Psoas muscle (tissue), 8 donors: ENCODE measurements around the gene GMPR. TPM values are rescaled to one million over a fixed set of nuclear protein-coding genes. Genes with fewer than 3 reads are reported as not detected.

Experiments used
- ATAC-seq, 4 donors: fragments of 200-7000 bp; cut with Tn5 transposase; one replicate each; pipeline ENCODE4 v1.9.1; 2020; ENCODE audit warnings: moderate library complexity in 3 of 4, mild to moderate bottlenecking in 2 of 4
- DNase-seq, 2 donors: peaks; one replicate each; pipeline ENCODE4 v3.0.0-alpha.2; 2020
- H3K27ac ChIP-seq: fragments of 200-600 bp; one replicate; pipeline ENCODE4 v1.8.0; 2022
- H3K27me3 ChIP-seq, 3 donors: fragments of 200-600 bp in 1 of 3; one replicate each; pipeline versions ENCODE4 v1.6.1 to v1.8.0; 2013 to 2022; ENCODE audit warnings: low read length in 2 of 3, mild to moderate bottlenecking in 2 of 3, moderate library complexity in 1 of 3; ENCODE audit not compliant: insufficient read depth in 3 of 3
- H3K36me3 ChIP-seq, 2 donors: fragments of 200-600 bp in 1 of 2; one replicate each; pipeline versions ENCODE4 v1.6.1 to v1.8.0; 2013 to 2022; ENCODE audit warnings: low read depth in 1 of 2, mild to moderate bottlenecking in 1 of 2, moderate library complexity in 1 of 2; ENCODE audit not compliant: insufficient read depth in 1 of 2
- H3K4me1 ChIP-seq: fragments of 200-600 bp; one replicate; pipeline ENCODE4 v1.8.0; 2022
- H3K4me3 ChIP-seq: fragments of 200-600 bp; one replicate; pipeline ENCODE4 v1.8.0; 2022; ENCODE audit warnings: mild to moderate bottlenecking
- H3K9me3 ChIP-seq: fragments of 200-600 bp; one replicate; pipeline ENCODE4 v1.8.0; 2022
- CTCF ChIP-seq: fragments of 200-600 bp; IDR thresholded peaks from one replicate; pipeline ENCODE4 v1.8.0; 2022; ENCODE audit warnings: antibody characterized with exemption
- WGBS, 3 donors: extraction: QIAGEN DNeasy Blood & Tissue Kit; methylation state at CpG; one replicate each; pipeline versions ENCODE4 v1.1.6 to v1.1.7; 2013; 5-methylcytosine and 5-hydroxymethylcytosine counted together
- intact Hi-C, 2 donors: fragments of 100-400 bp; cut with DNase I; formaldehyde crosslinking; loops; one replicate each; pipeline versions ENCODE4 v1.11.0 to v1.14.2; 2022
- polyA plus RNA-seq, 3 donors: library from polyadenylated mRNA; stranded (reverse); fragments of 200-250 nt; gene quantifications; one replicate each; pipeline ENCODE4 v1.2.3, GENCODE V29; 2013
- total RNA-seq, 4 donors: library from RNA; stranded (reverse); fragmentation: NEBNext Ultra II Directional in 2 of 4; extraction: Animal tissue kit (Norgen Biotek cat#: 25700) in 2 of 4; gene quantifications; one replicate each; pipeline versions ENCODE4 v1.2.1 to v1.2.4, GENCODE V29; 2021 to 2023
- donor health status: healthy with polysubstance abuse.
- donor health status: DM: no; HTN: no; CAD: no; lungs with moderate emphysema.
- donor health status: Bipolar disorder and iron deficiency.
- donor health status: healthy.
- donor health status: DM: yes; HTN: yes; CAD: no.
- donor health status: DM: no; HTN: no; CAD: no.
- donor health status: DM: no; HTN: no; CAD: no.
- donor health status: DM: yes; HTN: yes; CAD: no.

Gene GMPR
- total and polyA plus RNA-seq, 7 donors: 26.6 to 286 (median 230) TPM

GRCh38 chr6:16321826-16322225 lies 83.4 kb downstream of the GMPR start:
- 94 to 97% (median 96%) methylated on average over 11 of the region's 11 CpGs for WGBS, 3 donors
- H3K9me3 ChIP-seq: no peaks in the 10 kb centered on the region
- TF ChIP-seq CTCF: no peak
- H3K4me1 ChIP-seq: peaks cover 71% of the 10 kb centered on the region
- H3K27me3 ChIP-seq: no peaks in the 10 kb centered on the region
- intact Hi-C loops: loop anchor here (2.0 to 5.0 kb wide), 3 partner anchors 35 to 83 kb away; partner anchors contain the start of gene GMPR (in 1 of the 2)
- peak overlapping the region; percentile 99 for H3K27ac ChIP-seq
- peaks cover 0 to 10% of the 10 kb centered on the region in 2 donors for H3K36me3 ChIP-seq
- no peak overlapping the region for H3K4me3 ChIP-seq
- DNase-seq (no peak), ATAC-seq (no peak)

DNA sequence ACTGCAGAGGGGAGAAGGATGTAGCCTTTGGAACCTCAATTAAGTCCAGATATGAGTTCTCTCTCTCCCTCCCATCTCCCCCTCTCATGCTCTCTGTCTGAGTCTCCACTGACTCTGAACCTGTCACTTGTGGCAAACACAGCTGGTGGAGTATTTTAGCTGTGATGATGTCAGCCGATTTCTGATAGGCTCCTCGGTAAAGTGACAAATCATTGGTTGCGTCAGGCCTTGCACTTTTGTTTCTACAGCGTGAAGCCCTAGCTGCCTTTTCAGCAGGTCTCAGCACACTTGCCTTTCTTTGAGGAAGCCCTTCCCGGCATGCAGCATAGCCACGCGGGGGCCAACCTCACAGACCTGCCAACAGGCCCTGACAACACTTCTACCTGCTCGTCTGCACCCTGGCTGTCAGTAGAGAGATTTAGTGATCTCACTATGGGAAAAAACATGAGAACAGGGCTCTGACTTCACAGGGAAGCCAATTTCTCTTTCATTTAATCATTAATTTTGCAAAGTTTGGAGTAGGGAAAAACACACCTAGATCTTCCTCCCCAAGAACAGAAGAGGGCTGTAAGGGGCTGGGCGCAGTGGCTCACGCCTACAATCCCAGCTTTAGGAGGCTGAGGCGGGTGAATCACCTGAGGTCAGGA lies 84.4 kb downstream of the GMPR start:
- Histone ChIP-seq H3K9me3 (no peaks in the 10 kb centered on the region), H3K36me3 (peaks cover 0 to 20% of the 10 kb centered on the region in 2 donors), H3K27me3 (no peaks in the 10 kb centered on the region), H3K4me1 (peaks cover 64% of the 10 kb centered on the region), H3K27ac (peak overlapping the region; percentile 99), H3K4me3 (peak overlapping the region; percentile 37)
- intact Hi-C loops: loop anchor here (2.0 to 5.0 kb wide), 3 partner anchors 35 to 84 kb away; partner anchors contain the start of gene GMPR (in 1 of the 2)
- ATAC-seq (peak; percentile 67 to 71 (median 67)), DNase-seq (peak; percentile 70 to 79)
- TF ChIP-seq CTCF: no peak
- 32 to 41% (median 34%) methylated on average over 11 of the region's 11 CpGs for WGBS, 3 donors

DNA sequence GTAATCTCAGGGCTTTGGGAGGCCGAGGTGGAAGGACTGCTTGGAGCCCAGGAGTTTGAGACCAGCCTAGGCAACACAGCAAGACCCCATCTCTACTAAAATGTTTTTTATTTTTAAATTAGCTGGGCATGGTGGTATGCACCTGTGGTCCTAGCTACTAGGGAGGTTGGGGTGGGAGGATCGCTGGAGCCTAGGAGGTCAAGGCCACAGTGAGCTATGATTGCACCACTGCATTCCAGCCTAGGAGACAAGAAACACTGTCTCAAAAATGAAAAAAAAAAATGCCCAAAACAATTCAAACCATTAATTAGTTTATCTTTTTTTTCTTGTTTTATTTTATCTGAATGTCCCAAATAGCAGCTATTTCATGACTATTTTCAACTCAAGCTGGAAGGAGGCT lies 85.8 kb downstream of the GMPR start:
- peaks cover 0 to 23% of the 10 kb centered on the region in 2 donors for H3K36me3 ChIP-seq
- no peaks in the 10 kb centered on the region for H3K9me3 ChIP-seq
- WGBS, 3 donors: 97 to 98% (median 98%) methylated on average over 2 of the region's 2 CpGs
- H3K4me3 ChIP-seq: no peak overlapping the region
- no peak for TF ChIP-seq CTCF
- no peak for ATAC-seq
- peak overlapping the region; percentile 99 for H3K27ac ChIP-seq
- intact Hi-C loops: loop anchor here in 1 of 2 donors (5.0 kb wide), 2 partner anchors 37 to 82 kb away; no protein-coding TSS in a partner anchor
- no peaks in the 10 kb centered on the region for H3K27me3 ChIP-seq
- H3K4me1 ChIP-seq: peaks cover 50% of the 10 kb centered on the region
- no peak for DNase-seq

DNA sequence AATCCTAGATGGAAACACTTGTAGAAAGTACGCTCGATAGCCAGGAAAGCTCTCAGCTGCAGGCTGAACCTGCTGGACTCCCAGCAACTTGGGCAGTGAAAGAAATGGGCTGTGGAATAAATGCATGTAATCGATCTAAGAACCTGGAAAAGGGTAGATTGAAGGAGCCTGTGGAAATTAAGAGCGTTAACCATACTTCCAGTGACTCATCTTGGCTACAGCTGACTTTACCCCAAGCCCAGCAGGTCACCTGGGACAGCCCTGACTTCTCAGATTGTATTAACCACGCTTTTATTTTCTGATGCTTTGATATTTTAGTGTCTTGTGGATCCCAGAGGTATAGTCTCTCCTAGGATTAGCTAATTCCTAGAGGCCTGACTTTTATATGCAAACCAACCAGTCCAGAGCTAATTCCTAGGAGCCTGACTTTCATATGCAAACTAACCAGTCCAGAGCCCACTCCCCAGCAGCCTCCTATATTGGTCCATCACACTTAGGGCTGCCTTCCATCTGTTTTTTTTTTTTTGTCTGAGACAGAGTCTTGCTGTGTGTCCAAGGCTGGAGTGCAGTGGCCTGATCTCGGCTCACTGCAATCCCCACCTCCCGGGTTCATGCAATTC lies 86.3 kb downstream of the GMPR start:
- Histone ChIP-seq H3K9me3 (no peaks in the 10 kb centered on the region), H3K4me3 (no peak overlapping the region), H3K27ac (peak overlapping the region; percentile 99), H3K36me3 (peaks cover 0 to 23% of the 10 kb centered on the region in 2 donors), H3K27me3 (no peaks in the 10 kb centered on the region), H3K4me1 (peaks cover 45% of the 10 kb centered on the region)
- no peak for ATAC-seq
- 65 to 79% (median 66%) methylated on average over 7 of the region's 7 CpGs for WGBS, 3 donors
- no peak for TF ChIP-seq CTCF
- no peak for DNase-seq
- intact Hi-C loops: loop anchor here in 1 of 2 donors (5.0 kb wide), 2 partner anchors 37 to 82 kb away; no protein-coding TSS in a partner anchor
